H9 (cell line): ENCODE data around the gene KLHL14. TPM values are rescaled to one million over a fixed set of nuclear protein-coding genes. Genes with fewer than 3 reads are reported as not detected.

ENCODE experiments used
- DNase-seq: peaks from one replicate; pipeline ENCODE4 v3.0.0-alpha.2; 2017
- H2AFZ ChIP-seq: one replicate; pipeline ENCODE4 v1.6.1; 2013; ENCODE audit warnings: mild to moderate bottlenecking, low read length, control low read depth, moderate library complexity
- H2AK5ac ChIP-seq: 2 replicates; pipeline ENCODE4 v1.6.1; 2013; ENCODE audit warnings: low read length, control low read depth, mixed read lengths; ENCODE audit not compliant: insufficient read length
- H2BK120ac ChIP-seq: one replicate; pipeline ENCODE4 v1.6.1; 2013; ENCODE audit warnings: low read depth, mild to moderate bottlenecking, low read length, control low read depth, inconsistent platforms; ENCODE audit not compliant: poor library complexity, severe bottlenecking
- H2BK12ac ChIP-seq: 2 replicates; pipeline ENCODE4 v1.6.1; 2013; ENCODE audit warnings: low read length, control low read depth, mixed read lengths, low read depth; ENCODE audit not compliant: insufficient read length
- H2BK15ac ChIP-seq: 2 replicates; pipeline ENCODE4 v1.6.1; 2013; ENCODE audit warnings: low read depth, low read length, control low read depth
- H2BK20ac ChIP-seq: one replicate; pipeline ENCODE4 v1.6.1; 2013; ENCODE audit warnings: low read depth, mild to moderate bottlenecking, low read length, control low read depth, inconsistent platforms; ENCODE audit not compliant: poor library complexity, severe bottlenecking
- H2BK5ac ChIP-seq: 2 replicates; pipeline ENCODE4 v1.6.1; 2013; ENCODE audit warnings: low read length, control low read depth, mixed read lengths; ENCODE audit not compliant: insufficient read length
- H3K14ac ChIP-seq: 2 replicates; pipeline ENCODE4 v1.6.1; 2013; ENCODE audit warnings: low read length, control low read depth; ENCODE audit not compliant: insufficient read depth
- H3K18ac ChIP-seq: 2 replicates; pipeline ENCODE4 v1.6.1; 2013; ENCODE audit warnings: low read depth, mild to moderate bottlenecking, mixed read lengths, low read length, control low read depth; ENCODE audit not compliant: insufficient read length
- H3K23ac ChIP-seq: 2 replicates; pipeline ENCODE4 v1.6.1; 2013; ENCODE audit warnings: low read length, control low read depth, mixed read lengths, low read depth; ENCODE audit not compliant: insufficient read length
- H3K23me2 ChIP-seq: 2 replicates; pipeline ENCODE4 v1.6.1; 2013; ENCODE audit warnings: low read depth, mild to moderate bottlenecking, mixed read lengths, low read length, control low read depth; ENCODE audit not compliant: insufficient read length, poor library complexity, severe bottlenecking
- H3K27ac ChIP-seq: 2 replicates; pipeline ENCODE4 v1.5.1; 2013; ENCODE audit warnings: low read length, control low read depth, mixed read lengths, low read depth; ENCODE audit not compliant: insufficient read length
- H3K27me3 ChIP-seq: 2 replicates; pipeline ENCODE4 v1.6.1; 2013; ENCODE audit warnings: low read length, control low read depth, inconsistent platforms; ENCODE audit not compliant: insufficient read depth
- H3K4ac ChIP-seq: 2 replicates; pipeline ENCODE4 v1.6.1; 2013; ENCODE audit warnings: low read depth, mild to moderate bottlenecking, control low read depth, inconsistent platforms, low read length, moderate library complexity
- H3K4me1 ChIP-seq: 2 replicates; pipeline ENCODE4 v1.6.1; 2013; ENCODE audit warnings: low read length, control low read depth, inconsistent platforms; ENCODE audit not compliant: insufficient read depth
- H3K4me2 ChIP-seq: 2 replicates; pipeline ENCODE4 v1.6.1; 2013; ENCODE audit warnings: low read length, control low read depth, mixed read lengths; ENCODE audit not compliant: insufficient read length, insufficient read depth
- H3K56ac ChIP-seq: 2 replicates; pipeline ENCODE4 v1.6.1; 2013; ENCODE audit warnings: low read depth, mild to moderate bottlenecking, mixed read lengths, low read length, control low read depth; ENCODE audit not compliant: insufficient read length
- H3K79me1 ChIP-seq: 2 replicates; pipeline ENCODE4 v1.6.1; 2013; ENCODE audit warnings: low read depth, mild to moderate bottlenecking, moderate library complexity, low read length, control low read depth, inconsistent platforms; ENCODE audit not compliant: insufficient read depth, poor library complexity, severe bottlenecking
- H3K79me2 ChIP-seq: 2 replicates; pipeline ENCODE4 v1.6.1; 2013; ENCODE audit warnings: low read length, control low read depth, inconsistent platforms; ENCODE audit not compliant: insufficient read depth
- H3K9ac ChIP-seq: 2 replicates; pipeline ENCODE4 v1.6.1; 2013; ENCODE audit warnings: low read length, control low read depth, mixed read lengths; ENCODE audit not compliant: insufficient read length; ENCODE audit errors: extremely low read depth
- H3K9me3 ChIP-seq: one replicate; pipeline ENCODE4 v1.6.1; 2013; ENCODE audit warnings: low read depth, low read length, inconsistent platforms; ENCODE audit not compliant: control insufficient read depth
- H3T11ph ChIP-seq: one replicate; pipeline ENCODE4 v1.6.1; 2013; ENCODE audit warnings: mild to moderate bottlenecking, low read length, control low read depth, inconsistent platforms
- H4K20me1 ChIP-seq: one replicate; pipeline ENCODE4 v1.6.1; 2013; ENCODE audit not compliant: control insufficient read depth, insufficient read length, insufficient read depth
- H4K5ac ChIP-seq: 2 replicates; pipeline ENCODE4 v1.6.1; 2013; ENCODE audit warnings: low read depth, mild to moderate bottlenecking, mixed read lengths, low read length, control low read depth; ENCODE audit not compliant: insufficient read length
- H4K8ac ChIP-seq: replicated peaks from 2 replicates; pipeline ENCODE4 v1.6.1; 2013; ENCODE audit warnings: low read length, control low read depth, mixed read lengths, low read depth; ENCODE audit not compliant: insufficient read length
- H4K91ac ChIP-seq: 2 replicates; pipeline ENCODE4 v1.6.1; 2013; ENCODE audit warnings: low read depth, mild to moderate bottlenecking, moderate library complexity, mixed read lengths, low read length, control low read depth; ENCODE audit not compliant: insufficient read length
- H3K27ac Mint-ChIP-seq, 3 experiments: 2 replicates in 2 of 3; 3 replicates in 1 of 3; pipeline ENCODE4 v1.8.0; 2020 to 2021; ENCODE audit warnings: mixed read lengths in 3 of 3, mild to moderate bottlenecking in 1 of 3, moderate library complexity in 1 of 3
- H3K27me3 Mint-ChIP-seq: 2 replicates; pipeline ENCODE4 v1.8.0; 2021; ENCODE audit warnings: low read depth, mild to moderate bottlenecking, moderate library complexity, mixed read lengths
- H3K36me3 Mint-ChIP-seq, 3 experiments: 2 replicates in 2 of 3; 3 replicates in 1 of 3; pipeline ENCODE4 v1.8.0; 2020 to 2021; ENCODE audit warnings: low read depth in 3 of 3, mixed read lengths in 3 of 3; ENCODE audit not compliant: insufficient read depth in 1 of 3
- H3K4me1 Mint-ChIP-seq, 2 experiments: 2 replicates each; pipeline ENCODE4 v1.8.0; 2020; ENCODE audit warnings: mixed read lengths in 2 of 2
- H3K4me3 Mint-ChIP-seq, 2 experiments: 2 replicates in 1 of 2; 3 replicates in 1 of 2; pipeline ENCODE4 v1.8.0; 2020 to 2021; ENCODE audit warnings: mild to moderate bottlenecking in 2 of 2, mixed read lengths in 2 of 2, moderate library complexity in 1 of 2
- H3K9me3 Mint-ChIP-seq, 2 experiments: 2 replicates in 1 of 2; 3 replicates in 1 of 2; pipeline ENCODE4 v1.8.0; 2020; ENCODE audit warnings: mild to moderate bottlenecking in 2 of 2, mixed read lengths in 2 of 2, moderate library complexity in 1 of 2
- CTCF ChIP-seq: fragments of 200-600 bp; sonication (generic); conservative IDR thresholded peaks from 3 replicates; pipeline ENCODE4 v1.8.0; 2021; ENCODE audit warnings: antibody characterized with exemption, mild to moderate bottlenecking
- WGBS: extraction: QIAGEN DNeasy Blood & Tissue Kit; methylation state at CpG from one replicate; pipeline ENCODE4 v1.1.7; 2013; ENCODE audit warnings: missing lambda C conversion rate, low lambda C conversion rate, mixed read lengths; ENCODE audit not compliant: insufficient read length; ENCODE audit errors: extremely low coverage; 5-methylcytosine and 5-hydroxymethylcytosine counted together
- total RNA-seq: library from RNA; stranded (reverse); gene quantifications from 2 replicates; pipeline ENCODE4 v1.2.1, GENCODE V29; 2021

The KLHL14 gene
- total RNA-seq, 1 experiment from 2014 or later = 1.0 TPM

GRCh38 chr18:32684940-32685339 is 87.9 kb downstream of the KLHL14 start:
- H4K8ac ChIP-seq = no peak overlapping the region
- WGBS = no CpG with 5 or more reads among the region's 8 CpGs
- TF ChIP-seq CTCF = no peak
- no peak overlapping the region for H2AK5ac ChIP-seq
- no peak overlapping the region for H2AFZ ChIP-seq
- H4K20me1 ChIP-seq = no peaks in the 10 kb centered on the region
- no peaks in the 10 kb centered on the region for H3K4me1 ChIP-seq
- no peaks in the 10 kb centered on the region for H3K27me3 ChIP-seq
- H2BK15ac ChIP-seq = no peak overlapping the region
- H2BK120ac ChIP-seq = no peak overlapping the region
- DNase-seq = no peak
- no peak overlapping the region for H3K18ac ChIP-seq
- no peaks in the 10 kb centered on the region for H3K79me1 ChIP-seq
- no peak overlapping the region for H3K27ac ChIP-seq
- no peak overlapping the region for H3K9ac ChIP-seq
- H2BK5ac ChIP-seq = no peak overlapping the region
- H3K4ac ChIP-seq = no peak overlapping the region
- no peaks in the 10 kb centered on the region for H3K27me3 Mint-ChIP-seq
- H3K9me3 Mint-ChIP-seq = no peaks in the 10 kb centered on the region
- no peaks in the 10 kb centered on the region for H3K4me1 Mint-ChIP-seq
- no peak overlapping the region for H3T11ph ChIP-seq
- no peak overlapping the region for H3K56ac ChIP-seq
- H3K4me2 ChIP-seq = no peak overlapping the region
- H3K27ac Mint-ChIP-seq = no peak overlapping the region
- no peak overlapping the region for H4K5ac ChIP-seq
- no peaks in the 10 kb centered on the region for H3K9me3 ChIP-seq
- H2BK20ac ChIP-seq = no peak overlapping the region
- no peaks in the 10 kb centered on the region for H3K36me3 Mint-ChIP-seq
- H4K91ac ChIP-seq = no peak overlapping the region
- H3K23ac ChIP-seq = no peak overlapping the region
- no peaks in the 10 kb centered on the region for H3K23me2 ChIP-seq
- H2BK12ac ChIP-seq = no peak overlapping the region
- no peaks in the 10 kb centered on the region for H3K79me2 ChIP-seq
- H3K4me3 Mint-ChIP-seq = no peak overlapping the region
- H3K14ac ChIP-seq = no peak overlapping the region
